ENCODE results near the gene MUCL3. TPM values are rescaled to one million over a fixed set of nuclear protein-coding genes. Genes with fewer than 3 reads are reported as not detected.

Gene MUCL3
- total RNA-seq: not detected in 2 replicates

DNA sequence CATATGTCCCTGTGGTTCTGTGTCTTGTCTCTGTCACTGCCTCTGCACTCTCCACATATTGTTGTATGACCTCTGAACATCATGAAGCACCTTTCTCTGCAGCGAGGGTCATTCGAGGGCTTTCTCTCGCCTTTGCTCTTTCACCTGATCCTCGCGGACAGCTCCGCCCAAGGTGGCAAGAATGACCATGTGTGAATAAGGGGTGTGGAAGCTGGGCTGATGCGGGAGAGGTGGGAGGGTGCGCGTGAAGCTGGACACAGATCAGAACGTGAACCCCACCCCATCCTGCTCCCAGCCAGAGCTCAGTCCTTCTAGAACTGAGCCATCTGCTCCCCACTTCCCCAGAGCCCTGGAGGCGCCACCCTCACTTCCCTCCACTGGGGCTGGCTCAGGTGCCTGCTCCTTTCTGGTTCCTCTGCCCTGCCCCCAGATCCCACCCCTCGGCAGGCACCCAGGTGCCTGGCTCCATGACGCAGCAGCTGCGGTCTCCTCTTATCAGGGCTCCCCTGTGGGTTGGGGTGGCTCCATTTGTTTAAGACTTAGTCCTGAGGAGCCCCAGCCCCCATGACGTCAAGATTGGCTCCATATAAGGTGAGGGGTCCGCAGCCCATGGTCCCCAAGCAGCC, at the start of gene MUCL3:
Gene MUCL3 (plus strand): TSS at position 613 of the 626 bp plus-strand sequence. CDS start 27 bp downstream, outside the sequence.

GRCh38 chr6:30907758-30908591, 32.8 kb upstream of the MUCL3 start, which contains the start of gene GTF2H4:
GTF2H4 (plus strand) TSS chr6:30908207.

GRCh38 chr6:30914076-30914853, 26.5 kb upstream of the MUCL3 start, which contains the start of gene VARS2:
VARS2 (plus strand) TSS chr6:30914238; CDS start chr6:30914837, 599 bp downstream.

GRCh38 chr6:30931969-30932645, 8.7 kb upstream of the MUCL3 start, which contains the start of gene SFTA2:
SFTA2 (minus strand) TSS chr6:30932170; CDS start chr6:30932096, 74 bp downstream.

DNA sequence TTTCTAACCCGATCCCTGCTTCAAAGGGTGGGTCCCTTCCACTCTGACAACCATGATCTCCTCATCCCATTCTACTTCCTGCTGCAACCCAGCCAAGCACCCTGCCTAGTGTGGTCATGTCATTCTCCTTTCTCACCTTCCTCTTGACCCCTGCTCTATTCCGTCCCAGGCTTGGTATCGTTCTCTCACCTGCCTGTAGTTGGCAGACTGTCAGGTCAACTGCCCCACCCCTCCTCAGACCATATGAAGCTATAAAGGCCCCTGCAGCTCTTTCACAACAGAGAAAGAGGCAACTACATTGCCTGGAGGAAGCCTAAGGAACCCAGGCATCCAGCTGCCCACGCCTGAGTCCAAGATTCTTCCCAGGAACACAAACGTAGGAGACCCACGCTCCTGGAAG, 42.7 kb downstream of the MUCL3 start, which contains the start of gene MUC21:
Gene MUC21 (plus strand): TSS at position 280 of the 400 bp plus-strand sequence. CDS start 241 bp downstream, outside the sequence.

Other genes with a start within 250 kb of the MUCL3 start
- gene NRM, start 250.0 kb upstream of the MUCL3 start, total RNA-seq: 4.2 and 4.6 TPM in 2 replicates
- 7.6 and 7.8 TPM in 2 replicates for gene MDC1, start 223.7 kb upstream of the MUCL3 start, total RNA-seq
- 217 and 218 TPM in 2 replicates for gene TUBB, start 220.6 kb upstream of the MUCL3 start, total RNA-seq
- gene FLOT1, start 198.3 kb upstream of the MUCL3 start, total RNA-seq: 68.3 and 71.3 TPM in 2 replicates
- gene IER3, start 196.4 kb upstream of the MUCL3 start, total RNA-seq: 18.3 and 18.7 TPM in 2 replicates
- gene DDR1, start 56.5 kb upstream of the MUCL3 start, total RNA-seq: 25.7 and 27.1 TPM in 2 replicates
- gene GTF2H4, start 32.8 kb upstream of the MUCL3 start, total RNA-seq: 12.3 and 16.6 TPM in 2 replicates
- gene VARS2, start 26.7 kb upstream of the MUCL3 start, total RNA-seq: 16.4 and 18.6 TPM in 2 replicates
- not detected in 2 replicates for gene SFTA2, start 8.8 kb upstream of the MUCL3 start, total RNA-seq
- gene MUC21, start 42.7 kb downstream of the MUCL3 start, total RNA-seq: not detected in 2 replicates
- not detected in 2 replicates for gene MUC22, start 69.5 kb downstream of the MUCL3 start, total RNA-seq
- gene C6orf15, start 171.6 kb downstream of the MUCL3 start, total RNA-seq: 0.49 TPM in 1 of 2 replicates, not detected in the other
- 0.64 and 51.9 TPM in 2 replicates for gene PSORS1C1, start 173.8 kb downstream of the MUCL3 start, total RNA-seq
- not detected in 2 replicates for gene CDSN, start 179.5 kb downstream of the MUCL3 start, total RNA-seq
- not detected in 2 replicates for gene PSORS1C2, start 198.1 kb downstream of the MUCL3 start, total RNA-seq
- gene CCHCR1, start 216.8 kb downstream of the MUCL3 start, total RNA-seq: 13.0 and 13.4 TPM in 2 replicates
- gene TCF19, start 217.6 kb downstream of the MUCL3 start, total RNA-seq: 1.8 and 3.0 TPM in 2 replicates
- not detected in 2 replicates for gene POU5F1, start 229.7 kb downstream of the MUCL3 start, total RNA-seq

All from cardiac ventricle fibroblast (primary cell).